Activated T-helper 1 cell treated with Interleukin-2 at 50 U/mL for 16 hours (primary cell): ENCODE results near the gene TFDP1.

Experiments
- DNase-seq: peaks from one replicate; pipeline ENCODE4 v3.0.0-alpha.2; 2020; ENCODE audit warnings: low read depth

TFDP1 gene

GRCh38 chr13:113632706-113633484 is 48.3 kb downstream of the TFDP1 start:
- DNase-seq: no peak

GRCh38 chr13:113633485-113633873 is 48.9 kb downstream of the TFDP1 start:
- DNase-seq: no peak

GRCh38 chr13:113634279-113635047 is 49.9 kb downstream of the TFDP1 start:
- DNase-seq: no peak

GRCh38 chr13:113635048-113635420 is 50.5 kb downstream of the TFDP1 start:
- DNase-seq: no peak

- no peak for DNase-seq
Measured at GRCh38 chr13:113635709-113636108, 51.2 kb downstream of the TFDP1 start.

- no peak for DNase-seq
Measured at GRCh38 chr13:113636266-113636963, 51.9 kb downstream of the TFDP1 start.

- DNase-seq: no peak
Measured at GRCh38 chr13:113637262-113638160, 53.0 kb downstream of the TFDP1 start.

GRCh38 chr13:113638173-113638746 is 53.7 kb downstream of the TFDP1 start:
- DNase-seq: no peak

- DNase-seq: no peak
Measured at GRCh38 chr13:113638806-113639205, 54.3 kb downstream of the TFDP1 start.

- DNase-seq: no peak
Measured at GRCh38 chr13:113639616-113640262, 55.2 kb downstream of the TFDP1 start.

GRCh38 chr13:113641426-113641825 is 56.9 kb downstream of the TFDP1 start:
- DNase-seq: no peak

GRCh38 chr13:113642563-113642962 is 58.0 kb downstream of the TFDP1 start:
- DNase-seq: no peak

GRCh38 chr13:113643593-113643992 is 59.0 kb downstream of the TFDP1 start:
- DNase-seq: no peak

- no peak for DNase-seq
Measured at GRCh38 chr13:113644800-113645199, 60.2 kb downstream of the TFDP1 start.

- DNase-seq: no peak
Measured at GRCh38 chr13:113645329-113645728, 60.8 kb downstream of the TFDP1 start.

GRCh38 chr13:113646376-113646775 is 61.8 kb downstream of the TFDP1 start:
- DNase-seq: no peak

GRCh38 chr13:113646921-113647340 is 62.4 kb downstream of the TFDP1 start:
- DNase-seq: no peak

GRCh38 chr13:113647351-113648215 is 63.0 kb downstream of the TFDP1 start:
- DNase-seq: no peak

GRCh38 chr13:113648216-113648610 is 63.7 kb downstream of the TFDP1 start:
- DNase-seq: no peak

GRCh38 chr13:113649212-113649611 is 64.7 kb downstream of the TFDP1 start:
- DNase-seq: no peak
